Measurements from ENCODE around the gene RPS26.

Gene RPS26

GRCh38 chr12:56078427-56078826, 36.7 kb downstream of the RPS26 start:
- ATAC-seq, result no peak

GRCh38 chr12:56078931-56079722, 37.4 kb downstream of the RPS26 start:
- peak; percentile 94 for ATAC-seq
- TF ChIP-seq ZFP3 (CRISPR knock-in tag; IDR thresholded peaks at IDR 0.05) (no peak), TSHZ2 (CRISPR knock-in tag; IDR thresholded peaks at IDR 0.05) (0 out of 2 replicates have a peak, but pooled peaks have one; percentile 40), SNAI2 (CRISPR knock-in tag; IDR thresholded peaks at IDR 0.05) (peak; percentile 98)

More at GRCh38 chr12:56078427-56078826, 36.7 kb downstream of the RPS26 start:
- no peak for TF ChIP-seq TSHZ2 (CRISPR knock-in tag; IDR thresholded peaks at IDR 0.05)
- no peak for TF ChIP-seq ZNF8 (CRISPR knock-in tag; IDR thresholded peaks at IDR 0.05)
- TF ChIP-seq BACH2 (CRISPR knock-in tag; IDR thresholded peaks at IDR 0.05; ENCODE audit: borderline replicate concordance), result no peak
- no peak for TF ChIP-seq PATZ1 (CRISPR knock-in tag; IDR thresholded peaks at IDR 0.05; ENCODE audit: borderline replicate concordance)
- TF ChIP-seq ZFP30 (CRISPR knock-in tag; IDR thresholded peaks at IDR 0.05), result no peak
- TF ChIP-seq ZNF565 (CRISPR knock-in tag; conservative IDR thresholded peaks at IDR 0.05; ENCODE audit: low read depth), result no peak

DNA sequence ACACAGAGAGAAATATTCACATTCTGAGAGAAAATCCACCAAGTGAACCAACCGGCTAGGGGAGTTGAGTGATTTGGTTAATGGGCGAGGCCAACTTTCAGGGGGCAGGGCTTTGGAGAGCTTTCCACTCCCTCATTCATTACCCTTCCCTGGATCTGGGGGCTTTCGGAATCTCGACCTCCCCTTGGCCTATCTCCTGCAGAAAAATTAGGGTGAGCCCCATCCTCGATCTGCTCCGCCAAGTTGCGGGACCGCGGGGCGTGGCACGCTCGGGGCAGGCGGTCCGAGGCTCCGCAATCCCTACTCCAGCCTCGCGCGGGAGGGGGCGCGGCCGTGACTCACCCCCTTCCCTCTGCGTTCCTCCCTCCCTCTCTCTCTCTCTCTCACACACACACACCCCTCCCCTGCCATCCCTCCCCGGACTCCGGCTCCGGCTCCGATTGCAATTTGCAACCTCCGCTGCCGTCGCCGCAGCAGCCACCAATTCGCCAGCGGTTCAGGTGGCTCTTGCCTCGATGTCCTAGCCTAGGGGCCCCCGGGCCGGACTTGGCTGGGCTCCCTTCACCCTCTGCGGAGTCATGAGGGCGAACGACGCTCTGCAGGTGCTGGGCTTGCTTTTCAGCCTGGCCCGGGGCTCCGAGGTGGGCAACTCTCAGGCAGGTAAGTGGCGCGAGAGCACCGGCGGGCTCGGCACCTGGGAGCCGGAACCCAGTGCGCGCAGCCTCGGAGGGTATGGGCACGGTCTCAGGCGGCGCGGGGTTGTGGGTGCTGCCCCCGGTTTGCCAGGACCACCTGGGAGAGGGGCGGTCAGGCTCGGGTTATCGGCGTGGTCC, 38.2 kb downstream of the RPS26 start, which contains the start of gene ERBB3:
ERBB3 (plus strand) TSS at position 443 of the 833 bp plus-strand sequence; CDS start at position 579, 136 bp downstream.
- no peak for TF ChIP-seq TCF4 (CRISPR knock-in tag; IDR thresholded peaks at IDR 0.05; ENCODE audit: borderline replicate concordance)
- TF ChIP-seq GLIS3 (CRISPR knock-in tag; IDR thresholded peaks at IDR 0.05), result no peak
- no peak for TF ChIP-seq ESRRG (CRISPR knock-in tag; IDR thresholded peaks at IDR 0.05)
- peak; percentile 70; the same call in 1 of the 2 replicates for TF ChIP-seq PATZ1 (CRISPR knock-in tag; IDR thresholded peaks at IDR 0.05; ENCODE audit: borderline replicate concordance)
- no peak for TF ChIP-seq CSDC2 (CRISPR knock-in tag; IDR thresholded peaks at IDR 0.05)
- peak; percentile 80 for ATAC-seq

GRCh38 chr12:56080556-56081138, 38.9 kb downstream of the RPS26 start:
- ATAC-seq, result no peak
- TF ChIP-seq ARNTL (CRISPR knock-in tag; IDR thresholded peaks at IDR 0.05; ENCODE audit: borderline replicate concordance, low read depth) (no peak), ZNF565 (CRISPR knock-in tag; conservative IDR thresholded peaks at IDR 0.05; ENCODE audit: low read depth) (no peak), GLIS3 (CRISPR knock-in tag; IDR thresholded peaks at IDR 0.05) (no peak), ISL1 (CRISPR knock-in tag; IDR thresholded peaks at IDR 0.05) (no peak), ZNF8 (CRISPR knock-in tag; IDR thresholded peaks at IDR 0.05) (no peak), ZC3H10 (CRISPR knock-in tag; IDR thresholded peaks at IDR 0.05) (no peak), PPARA (CRISPR knock-in tag; IDR thresholded peaks at IDR 0.05; ENCODE audit: borderline replicate concordance) (no peak), BACH2 (CRISPR knock-in tag; IDR thresholded peaks at IDR 0.05; ENCODE audit: borderline replicate concordance) (no peak)
- TF ChIP-seq, protein P1, sequence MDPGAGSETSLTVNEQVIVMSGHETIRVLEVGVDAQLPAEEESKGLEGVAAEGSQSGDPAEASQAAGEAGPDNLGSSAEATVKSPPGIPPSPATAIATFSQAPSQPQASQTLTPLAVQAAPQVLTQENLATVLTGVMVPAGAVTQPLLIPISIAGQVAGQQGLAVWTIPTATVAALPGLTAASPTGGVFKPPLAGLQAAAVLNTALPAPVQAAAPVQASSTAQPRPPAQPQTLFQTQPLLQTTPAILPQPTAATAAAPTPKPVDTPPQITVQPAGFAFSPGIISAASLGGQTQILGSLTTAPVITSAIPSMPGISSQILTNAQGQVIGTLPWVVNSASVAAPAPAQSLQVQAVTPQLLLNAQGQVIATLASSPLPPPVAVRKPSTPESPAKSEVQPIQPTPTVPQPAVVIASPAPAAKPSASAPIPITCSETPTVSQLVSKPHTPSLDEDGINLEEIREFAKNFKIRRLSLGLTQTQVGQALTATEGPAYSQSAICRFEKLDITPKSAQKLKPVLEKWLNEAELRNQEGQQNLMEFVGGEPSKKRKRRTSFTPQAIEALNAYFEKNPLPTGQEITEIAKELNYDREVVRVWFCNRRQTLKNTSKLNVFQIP (CRISPR knock-in tag; IDR thresholded peaks at IDR 0.05; ENCODE audit: borderline replicate concordance, low read depth), result no peak
- TF ChIP-seq, protein P2, sequence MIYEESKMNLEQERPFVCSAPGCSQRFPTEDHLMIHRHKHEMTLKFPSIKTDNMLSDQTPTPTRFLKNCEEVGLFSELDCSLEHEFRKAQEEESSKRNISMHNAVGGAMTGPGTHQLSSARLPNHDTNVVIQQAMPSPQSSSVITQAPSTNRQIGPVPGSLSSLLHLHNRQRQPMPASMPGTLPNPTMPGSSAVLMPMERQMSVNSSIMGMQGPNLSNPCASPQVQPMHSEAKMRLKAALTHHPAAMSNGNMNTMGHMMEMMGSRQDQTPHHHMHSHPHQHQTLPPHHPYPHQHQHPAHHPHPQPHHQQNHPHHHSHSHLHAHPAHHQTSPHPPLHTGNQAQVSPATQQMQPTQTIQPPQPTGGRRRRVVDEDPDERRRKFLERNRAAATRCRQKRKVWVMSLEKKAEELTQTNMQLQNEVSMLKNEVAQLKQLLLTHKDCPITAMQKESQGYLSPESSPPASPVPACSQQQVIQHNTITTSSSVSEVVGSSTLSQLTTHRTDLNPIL (CRISPR knock-in tag; IDR thresholded peaks at IDR 0.05; ENCODE audit: low read depth), result no peak

Data from SK-N-SH treated with all-trans-retinoic acid at 6 μM for 48 hours (cell line).